ENCODE results near the gene VSTM2A.

VSTM2A gene

DNA sequence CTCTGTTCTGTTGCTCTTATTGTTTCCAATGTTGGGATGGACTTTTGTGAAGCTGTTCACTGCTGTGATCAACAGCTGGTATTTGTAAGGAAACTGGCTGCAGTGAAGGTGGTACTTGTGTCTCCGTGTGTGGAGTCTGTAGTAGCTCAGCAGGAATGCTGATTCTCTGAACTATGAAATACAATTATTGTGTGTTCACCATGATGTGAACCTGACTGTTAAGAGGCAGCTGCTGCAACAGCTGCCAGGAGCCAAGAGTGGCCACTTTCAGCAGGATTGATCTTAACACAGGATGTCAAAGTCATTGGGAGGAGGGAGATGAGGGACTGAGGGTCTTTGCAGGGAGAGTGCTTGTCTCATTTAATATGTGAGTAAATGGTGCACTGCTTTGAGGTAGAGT lies 13.9 kb downstream of the VSTM2A start:
- no peaks in the 10 kb centered on the region for H3K9me3 ChIP-seq (ENCODE audit: control insufficient read depth, low read length)
- H3K36me3 ChIP-seq (ENCODE audit: control insufficient read depth, insufficient read depth, low read length), result no peaks in the 10 kb centered on the region
- no peaks in the 10 kb centered on the region for H3K27me3 ChIP-seq (ENCODE audit: control insufficient read depth, insufficient read depth, low read length)
- H3K4me3 ChIP-seq (ENCODE audit: low read length), result no peak overlapping the region
- peaks cover 4% of the 10 kb centered on the region for H3K4me1 ChIP-seq (ENCODE audit: control insufficient read depth, insufficient read depth, low read length)
- no peak overlapping the region for H3K9ac ChIP-seq (ENCODE audit: low read length)

DNA sequence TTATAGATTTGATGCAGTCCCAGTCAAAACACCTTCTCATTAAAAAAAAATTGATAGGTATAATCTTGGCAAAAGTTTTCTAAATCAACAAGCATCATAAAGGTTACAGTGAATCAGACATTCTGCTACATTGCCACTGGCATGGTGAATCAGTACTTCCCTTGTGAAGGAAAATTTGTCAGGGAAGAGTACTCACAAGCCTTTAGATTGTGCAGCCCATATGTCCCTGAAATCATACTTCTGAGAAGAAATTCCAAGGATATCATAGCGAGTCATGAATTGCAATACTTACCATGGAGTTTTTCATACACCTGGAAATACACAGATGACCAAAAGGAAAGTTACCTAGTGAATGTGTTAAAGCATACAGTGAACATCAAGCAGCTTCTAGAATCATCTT lies 17.2 kb downstream of the VSTM2A start:
- H3K36me3 ChIP-seq (ENCODE audit: control insufficient read depth, insufficient read depth, low read length), result no peaks in the 10 kb centered on the region
- peaks cover 25% of the 10 kb centered on the region for H3K4me1 ChIP-seq (ENCODE audit: control insufficient read depth, insufficient read depth, low read length)
- H3K9ac ChIP-seq (ENCODE audit: low read length), result no peak overlapping the region
- H3K9me3 ChIP-seq (ENCODE audit: control insufficient read depth, low read length), result no peaks in the 10 kb centered on the region
- no peaks in the 10 kb centered on the region for H3K27me3 ChIP-seq (ENCODE audit: control insufficient read depth, insufficient read depth, low read length)
- H3K4me3 ChIP-seq (ENCODE audit: low read length), result no peak overlapping the region

DNA sequence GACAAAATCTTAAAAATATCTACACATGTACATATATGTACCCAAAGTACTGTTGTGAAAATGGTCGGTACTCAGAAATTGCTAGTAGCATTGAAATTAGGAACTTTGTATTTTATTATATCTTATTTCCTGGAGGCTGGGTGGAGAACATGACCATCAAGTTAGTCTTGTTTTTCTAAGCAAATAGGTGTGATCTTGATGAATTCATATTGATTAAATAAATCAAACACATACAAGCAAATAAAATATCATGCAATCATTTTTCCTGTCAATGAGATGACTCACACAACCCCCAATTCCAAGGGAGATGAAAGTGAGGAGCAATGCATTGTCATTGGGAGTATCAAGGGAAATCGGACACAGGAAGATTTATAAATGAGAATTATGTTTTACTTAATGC lies 18.0 kb downstream of the VSTM2A start:
- Histone ChIP-seq H3K4me1 (ENCODE audit: control insufficient read depth, insufficient read depth, low read length) (peaks cover 27% of the 10 kb centered on the region), H3K9ac (ENCODE audit: low read length) (no peak overlapping the region), H3K4me3 (ENCODE audit: low read length) (no peak overlapping the region)

DNA sequence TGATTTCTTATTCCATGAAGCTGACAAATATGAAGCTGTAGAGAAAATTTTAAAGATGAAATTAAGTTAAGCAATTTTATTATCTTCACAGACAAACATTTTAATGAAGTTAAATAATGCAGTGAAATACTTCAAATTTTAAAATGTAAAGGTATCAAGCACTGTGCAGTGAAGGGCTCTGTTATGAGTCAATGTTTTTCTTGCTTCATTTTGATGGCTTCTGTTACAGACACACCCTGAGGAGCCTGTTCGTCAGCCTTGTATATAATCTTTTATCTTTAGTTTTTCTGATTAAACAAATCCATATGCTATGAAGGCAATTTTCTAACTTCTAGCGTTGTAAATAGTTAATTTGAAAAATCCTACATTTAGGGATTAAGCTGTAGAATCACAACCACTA lies 18.5 kb downstream of the VSTM2A start:
- Histone ChIP-seq H3K4me1 (ENCODE audit: control insufficient read depth, insufficient read depth, low read length) (peaks cover 27% of the 10 kb centered on the region), H3K4me3 (ENCODE audit: low read length) (no peak overlapping the region), H3K9ac (ENCODE audit: low read length) (no peak overlapping the region), H3K36me3 (ENCODE audit: control insufficient read depth, insufficient read depth, low read length) (no peaks in the 10 kb centered on the region), H3K9me3 (ENCODE audit: control insufficient read depth, low read length) (no peaks in the 10 kb centered on the region), H3K27me3 (ENCODE audit: control insufficient read depth, insufficient read depth, low read length) (no peaks in the 10 kb centered on the region)

More for the DNA sequence above, 18.0 kb downstream of the VSTM2A start:
- Histone ChIP-seq H3K9me3 (ENCODE audit: control insufficient read depth, low read length) (no peaks in the 10 kb centered on the region), H3K27me3 (ENCODE audit: control insufficient read depth, insufficient read depth, low read length) (no peaks in the 10 kb centered on the region), H3K36me3 (ENCODE audit: control insufficient read depth, insufficient read depth, low read length) (no peaks in the 10 kb centered on the region)

DNA sequence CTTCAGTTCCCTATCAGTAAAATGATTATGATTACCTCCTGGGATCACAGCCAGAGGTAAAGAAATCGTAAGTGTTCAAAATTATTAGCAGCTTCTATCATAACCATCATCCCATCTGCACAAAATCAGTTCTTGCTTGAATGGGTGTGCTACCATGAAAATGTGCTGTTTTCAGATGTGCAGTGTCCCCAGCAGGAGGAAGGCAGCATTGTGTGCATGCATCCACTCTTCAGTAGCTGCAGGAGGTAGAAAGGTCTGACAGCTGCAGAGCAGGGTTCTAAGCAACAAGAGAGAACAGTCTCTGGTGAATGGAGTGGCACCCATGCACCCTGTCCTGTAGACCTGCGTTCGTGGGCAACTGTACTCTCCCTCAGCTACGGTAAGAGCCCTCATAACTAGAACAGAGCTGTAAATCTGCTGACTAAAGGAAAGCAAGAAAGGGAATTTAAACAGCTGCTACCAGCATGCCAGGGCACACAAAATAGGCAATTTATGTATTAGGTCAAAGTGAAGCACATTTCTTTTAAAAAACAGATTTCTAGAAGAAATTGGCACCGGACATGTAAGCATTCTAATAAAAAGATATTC lies 21.2 kb downstream of the VSTM2A start:
- Histone ChIP-seq H3K36me3 (ENCODE audit: control insufficient read depth, insufficient read depth, low read length) (no peaks in the 10 kb centered on the region), H3K9ac (ENCODE audit: low read length) (no peak overlapping the region), H3K27me3 (ENCODE audit: control insufficient read depth, insufficient read depth, low read length) (no peaks in the 10 kb centered on the region), H3K4me3 (ENCODE audit: low read length) (no peak overlapping the region), H3K9me3 (ENCODE audit: control insufficient read depth, low read length) (no peaks in the 10 kb centered on the region), H3K4me1 (ENCODE audit: control insufficient read depth, insufficient read depth, low read length) (peaks cover 27% of the 10 kb centered on the region)

DNA sequence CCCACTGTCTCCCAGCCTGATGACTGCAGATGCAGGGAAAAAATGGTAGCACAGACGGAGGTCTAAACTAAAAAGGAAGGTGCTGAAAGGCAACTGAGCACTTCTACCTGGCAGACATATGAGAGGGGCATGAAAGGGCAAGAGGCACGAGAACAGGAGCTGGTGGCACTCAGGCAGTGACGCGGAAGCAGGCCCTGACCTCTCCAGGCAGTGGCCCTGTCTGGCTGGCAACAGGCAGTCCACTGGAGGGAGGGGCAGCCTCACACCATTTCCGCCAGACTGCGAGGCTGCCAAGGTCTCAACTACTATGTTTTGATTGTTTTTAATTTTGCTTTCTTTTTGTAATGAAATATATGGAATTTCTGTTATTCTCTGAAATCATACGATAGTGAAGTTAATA lies 23.3 kb downstream of the VSTM2A start:
- Histone ChIP-seq H3K27me3 (ENCODE audit: control insufficient read depth, insufficient read depth, low read length) (no peaks in the 10 kb centered on the region), H3K9ac (ENCODE audit: low read length) (no peak overlapping the region), H3K9me3 (ENCODE audit: control insufficient read depth, low read length) (no peaks in the 10 kb centered on the region), H3K4me1 (ENCODE audit: control insufficient read depth, insufficient read depth, low read length) (peaks cover 23% of the 10 kb centered on the region), H3K4me3 (ENCODE audit: low read length) (no peak overlapping the region), H3K36me3 (ENCODE audit: control insufficient read depth, insufficient read depth, low read length) (no peaks in the 10 kb centered on the region)

DNA sequence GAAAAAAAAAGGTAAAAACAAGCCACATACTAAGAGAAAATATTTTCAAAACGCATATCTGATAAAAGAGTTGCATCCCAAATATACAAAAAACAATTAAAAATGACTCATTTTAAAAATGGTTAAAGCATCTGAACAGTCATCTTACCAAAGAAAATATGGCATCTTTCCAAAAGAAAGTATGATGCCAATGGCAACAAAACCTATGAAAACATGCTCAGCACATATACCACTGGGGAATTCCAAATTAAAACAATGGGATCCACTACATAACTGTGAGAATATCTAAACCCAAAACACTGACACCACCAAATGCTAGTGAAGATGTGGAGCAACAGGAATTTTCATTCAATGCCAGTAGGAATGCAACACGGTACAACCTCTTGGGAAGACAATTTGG lies 39.3 kb downstream of the VSTM2A start:
- Histone ChIP-seq H3K36me3 (ENCODE audit: control insufficient read depth, insufficient read depth, low read length) (no peaks in the 10 kb centered on the region), H3K9ac (ENCODE audit: low read length) (no peak overlapping the region), H3K4me1 (ENCODE audit: control insufficient read depth, insufficient read depth, low read length) (no peaks in the 10 kb centered on the region), H3K9me3 (ENCODE audit: control insufficient read depth, low read length) (no peaks in the 10 kb centered on the region), H3K4me3 (ENCODE audit: low read length) (no peak overlapping the region), H3K27me3 (ENCODE audit: control insufficient read depth, insufficient read depth, low read length) (no peaks in the 10 kb centered on the region)

DNA sequence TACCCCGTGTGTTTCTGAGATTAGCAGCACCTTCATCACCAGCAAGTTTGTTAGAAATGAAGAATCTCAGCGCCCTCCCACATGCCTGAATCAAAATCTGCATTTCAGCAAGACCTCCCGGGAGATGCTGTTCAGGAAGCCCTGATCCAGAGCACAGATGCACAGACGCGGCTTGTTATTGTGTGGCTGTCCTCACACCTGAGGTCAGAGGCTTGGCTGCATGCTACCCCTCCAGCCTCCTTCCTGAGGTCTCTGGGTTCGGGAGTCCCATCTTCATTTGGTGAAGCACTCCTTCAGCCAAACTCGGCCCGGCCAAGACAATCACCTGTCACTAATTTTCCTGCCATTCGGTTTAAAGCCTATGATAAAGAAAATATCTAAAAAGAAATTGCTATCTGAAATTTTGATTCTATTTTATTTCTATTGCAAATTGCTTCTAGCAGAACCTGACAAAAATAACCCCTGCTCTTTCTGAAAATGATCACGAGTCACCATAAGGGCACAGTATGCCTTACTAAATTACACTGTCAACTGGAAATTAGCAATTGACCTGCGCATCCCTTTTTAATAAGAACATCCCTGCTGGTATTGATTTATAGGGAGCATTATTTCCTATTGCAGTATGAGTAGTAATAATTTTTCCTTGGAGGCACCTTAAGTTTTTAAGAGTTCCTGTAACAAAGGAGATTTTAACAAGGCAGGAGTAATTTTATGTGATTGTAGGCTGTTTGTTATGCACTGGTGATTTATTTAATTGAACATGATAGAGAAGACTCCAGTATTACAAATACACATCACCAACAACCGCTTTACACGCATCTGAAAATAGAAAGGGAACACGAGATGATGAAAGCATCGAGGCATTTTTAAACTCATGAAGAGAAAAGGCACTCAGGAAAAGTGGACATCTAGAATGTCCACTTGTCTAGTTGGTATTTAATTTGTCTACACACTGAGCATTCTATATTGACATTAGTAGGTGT lies 49.5 kb downstream of the VSTM2A start:
- Histone ChIP-seq H3K27me3 (ENCODE audit: control insufficient read depth, insufficient read depth, low read length) (no peaks in the 10 kb centered on the region), H3K9me3 (ENCODE audit: control insufficient read depth, low read length) (no peaks in the 10 kb centered on the region), H3K4me3 (ENCODE audit: low read length) (no peak overlapping the region), H3K4me1 (ENCODE audit: control insufficient read depth, insufficient read depth, low read length) (no peaks in the 10 kb centered on the region), H3K9ac (ENCODE audit: low read length) (no peak overlapping the region), H3K36me3 (ENCODE audit: control insufficient read depth, insufficient read depth, low read length) (no peaks in the 10 kb centered on the region)

DNA sequence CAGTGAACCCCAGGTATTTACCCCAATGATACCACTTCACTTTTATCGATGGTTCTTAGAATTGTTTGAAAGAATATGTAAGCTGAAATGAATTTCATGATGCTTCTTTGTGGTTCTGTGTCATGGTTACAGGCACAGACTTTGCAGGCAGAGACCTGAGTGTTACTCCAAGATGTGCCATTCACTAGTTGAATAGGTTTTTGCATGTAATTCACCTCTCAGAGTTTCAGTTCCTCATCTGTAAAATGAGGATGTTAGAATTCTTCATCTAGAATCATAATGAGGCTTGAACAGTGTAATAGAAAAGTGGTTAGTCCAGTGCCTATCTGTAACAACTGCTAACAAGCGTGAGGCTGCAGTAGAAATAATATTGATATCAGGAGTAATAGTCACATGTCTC lies 54.6 kb downstream of the VSTM2A start:
- no peak overlapping the region for H3K4me3 ChIP-seq (ENCODE audit: low read length)
- H3K36me3 ChIP-seq (ENCODE audit: control insufficient read depth, insufficient read depth, low read length), result no peaks in the 10 kb centered on the region
- no peaks in the 10 kb centered on the region for H3K4me1 ChIP-seq (ENCODE audit: control insufficient read depth, insufficient read depth, low read length)
- no peak overlapping the region for H3K9ac ChIP-seq (ENCODE audit: low read length)
- H3K9me3 ChIP-seq (ENCODE audit: control insufficient read depth, low read length), result no peaks in the 10 kb centered on the region
- H3K27me3 ChIP-seq (ENCODE audit: control insufficient read depth, insufficient read depth, low read length), result no peaks in the 10 kb centered on the region

DNA sequence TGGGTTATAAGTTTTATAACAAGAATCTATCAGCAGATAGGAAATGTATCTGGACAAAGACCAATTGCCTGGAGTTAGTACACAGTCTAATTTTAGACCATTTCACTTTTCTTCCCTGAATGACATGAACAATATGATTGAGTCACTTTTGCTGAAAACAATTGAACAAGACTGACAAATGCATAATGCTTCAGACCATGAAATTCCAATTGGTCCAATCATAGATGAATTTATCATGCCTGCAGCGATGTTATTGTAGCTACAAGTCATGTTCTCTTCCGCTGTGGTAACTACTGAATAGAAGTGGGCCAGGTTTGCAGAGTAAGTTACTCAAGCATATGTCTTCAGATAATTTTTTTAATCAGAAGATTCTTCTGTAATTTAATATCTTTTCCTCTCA lies 73.4 kb downstream of the VSTM2A start:
- H3K9me3 ChIP-seq (ENCODE audit: control insufficient read depth, low read length), result no peaks in the 10 kb centered on the region
- H3K36me3 ChIP-seq (ENCODE audit: control insufficient read depth, insufficient read depth, low read length), result no peaks in the 10 kb centered on the region
- H3K4me1 ChIP-seq (ENCODE audit: control insufficient read depth, insufficient read depth, low read length), result no peaks in the 10 kb centered on the region
- no peak overlapping the region for H3K9ac ChIP-seq (ENCODE audit: low read length)
- no peaks in the 10 kb centered on the region for H3K27me3 ChIP-seq (ENCODE audit: control insufficient read depth, insufficient read depth, low read length)
- H3K4me3 ChIP-seq (ENCODE audit: low read length), result no peak overlapping the region

All from mucosa of stomach (tissue), 1 donor.